DOHH2 (cell line): ENCODE results near the gene COMMD3.
A peak's percentile ranks its signal among the peaks of the same experiment; 100 is the strongest.

Experiments used
- H3F3A ChIP-seq: fragments of 200-600 bp; sonication (generic), shearing (Covaris generic); 2 replicates; pipeline ENCODE4 v1.6.0; 2016; ENCODE audit warnings: antibody characterized with exemption, mild to moderate bottlenecking; ENCODE audit not compliant: control insufficient read depth, insufficient read depth
- H3K27ac ChIP-seq: fragments of 200-600 bp; sonication (generic); 2 replicates; pipeline ENCODE4 v1.5.1; 2014; ENCODE audit warnings: low read depth, mild to moderate bottlenecking, low read length, moderate library complexity
- H3K27me3 ChIP-seq: fragments of 200-600 bp; sonication (generic); 2 replicates; pipeline ENCODE4 v1.6.1; 2014; ENCODE audit warnings: mild to moderate bottlenecking, low read length, mixed read lengths; ENCODE audit not compliant: control insufficient read depth
- H3K36me3 ChIP-seq: fragments of 200-600 bp; sonication (generic); 2 replicates; pipeline ENCODE4 v1.6.1; 2014; ENCODE audit warnings: mild to moderate bottlenecking, low read length, moderate library complexity, mixed read lengths; ENCODE audit not compliant: control insufficient read depth
- H3K4me1 ChIP-seq: fragments of 200-600 bp; sonication (generic); 2 replicates; pipeline ENCODE4 v1.6.1; 2014; ENCODE audit warnings: mild to moderate bottlenecking, low read length, mixed read lengths; ENCODE audit not compliant: control insufficient read depth
- H3K4me2 ChIP-seq: fragments of 200-600 bp; sonication (generic); 2 replicates; pipeline ENCODE4 v1.6.0; 2014; ENCODE audit warnings: mild to moderate bottlenecking, low read length, moderate library complexity
- H3K4me3 ChIP-seq: fragments of 200-600 bp; sonication (generic); 2 replicates; pipeline ENCODE4 v1.5.1; 2014; ENCODE audit warnings: mild to moderate bottlenecking, low read length, mixed read lengths
- H3K79me2 ChIP-seq: fragments of 200-600 bp; sonication (generic); 2 replicates; pipeline ENCODE4 v1.6.1; 2014; ENCODE audit warnings: mild to moderate bottlenecking, low read length, mixed read lengths; ENCODE audit not compliant: control insufficient read depth
- H3K9me2 ChIP-seq: fragments of 200-600 bp; sonication (generic); replicated peaks from 2 replicates; pipeline ENCODE4 v1.6.1; 2014; ENCODE audit warnings: mild to moderate bottlenecking, low read length, mixed read lengths; ENCODE audit not compliant: control insufficient read depth
- H3K9me3 ChIP-seq: fragments of 200-600 bp; sonication (generic); 2 replicates; pipeline ENCODE4 v1.6.1; 2014; ENCODE audit warnings: antibody characterized with exemption, low read length, mixed read lengths; ENCODE audit not compliant: control insufficient read depth, insufficient read depth
- H4K20me1 ChIP-seq: fragments of 200-600 bp; sonication (generic); 2 replicates; pipeline ENCODE4 v1.6.0; 2014; ENCODE audit warnings: low read depth, mild to moderate bottlenecking, antibody characterized with exemption, low read length, moderate library complexity; ENCODE audit not compliant: control insufficient read depth, insufficient read depth
- CTCF ChIP-seq: fragments of 200-600 bp; sonication (generic); IDR thresholded peaks from one replicate; pipeline ENCODE4 v1.5.1; 2014; ENCODE audit warnings: antibody characterized with exemption, mild to moderate bottlenecking, low read depth, low read length; ENCODE audit not compliant: poor library complexity, severe bottlenecking
- EZH2phosphoT487 ChIP-seq: fragments of 200-600 bp; sonication (generic); IDR thresholded peaks from 2 replicates; pipeline ENCODE4 v1.6.1; 2017; ENCODE audit warnings: borderline replicate concordance, mild to moderate bottlenecking, antibody characterized with exemption, low read length, moderate library complexity, mixed read lengths

The COMMD3 gene

GRCh38 chr10:22341190-22341925 is 25.2 kb downstream of the COMMD3 start:
- no peaks in the 10 kb centered on the region for H3K9me2 ChIP-seq
- H4K20me1 ChIP-seq, result no peaks in the 10 kb centered on the region
- H3K4me1 ChIP-seq, result peaks cover 66% of the 10 kb centered on the region
- H3K27ac ChIP-seq, result no peak overlapping the region
- H3K4me2 ChIP-seq, result peak overlapping the region; percentile 83
- no peaks in the 10 kb centered on the region for H3K36me3 ChIP-seq
- peaks cover 23% of the 10 kb centered on the region for H3F3A ChIP-seq
- H3K4me3 ChIP-seq, result peak overlapping the region; percentile 71
- TF ChIP-seq CTCF (no peak), EZH2phosphoT487 (peak; percentile 89; the same call in 1 of the 2 replicates)
- H3K9me3 ChIP-seq, result no peaks in the 10 kb centered on the region
- H3K27me3 ChIP-seq, result peaks cover 68% of the 10 kb centered on the region
- H3K79me2 ChIP-seq, result no peaks in the 10 kb centered on the region

GRCh38 chr10:22341926-22342196 is 25.7 kb downstream of the COMMD3 start:
- Histone ChIP-seq H3K36me3 (no peaks in the 10 kb centered on the region), H3K4me2 (peak overlapping the region; percentile 83), H3K9me3 (no peaks in the 10 kb centered on the region), H3K27me3 (peaks cover 64% of the 10 kb centered on the region), H3K79me2 (no peaks in the 10 kb centered on the region), H3K4me3 (no peak overlapping the region), H3F3A (peaks cover 23% of the 10 kb centered on the region), H4K20me1 (no peaks in the 10 kb centered on the region), H3K4me1 (peaks cover 61% of the 10 kb centered on the region), H3K9me2 (no peaks in the 10 kb centered on the region), H3K27ac (no peak overlapping the region)
- TF ChIP-seq EZH2phosphoT487, result no peak; the same call in 1 of the 2 replicates
- TF ChIP-seq CTCF, result no peak

- peaks cover 23% of the 10 kb centered on the region for H3F3A ChIP-seq
- H3K79me2 ChIP-seq, result no peaks in the 10 kb centered on the region
- H3K36me3 ChIP-seq, result no peaks in the 10 kb centered on the region
- no peaks in the 10 kb centered on the region for H3K9me2 ChIP-seq
- TF ChIP-seq CTCF (no peak), EZH2phosphoT487 (no peak; the same call in 1 of the 2 replicates)
- no peak overlapping the region for H3K4me3 ChIP-seq
- H4K20me1 ChIP-seq, result no peaks in the 10 kb centered on the region
- H3K4me1 ChIP-seq, result peaks cover 61% of the 10 kb centered on the region
- no peaks in the 10 kb centered on the region for H3K9me3 ChIP-seq
- peaks cover 61% of the 10 kb centered on the region for H3K27me3 ChIP-seq
- no peak overlapping the region for H3K27ac ChIP-seq
- no peak overlapping the region for H3K4me2 ChIP-seq
Observed at GRCh38 chr10:22342421-22342820, 26.2 kb downstream of the COMMD3 start.
